ENCODE measurements around the gene PID1. TPM values are rescaled to one million over a fixed set of nuclear protein-coding genes. Genes with fewer than 3 reads are reported as not detected.

Gene PID1
- total RNA-seq, 1 donor from 2014 or later, result 10.7 TPM

DNA sequence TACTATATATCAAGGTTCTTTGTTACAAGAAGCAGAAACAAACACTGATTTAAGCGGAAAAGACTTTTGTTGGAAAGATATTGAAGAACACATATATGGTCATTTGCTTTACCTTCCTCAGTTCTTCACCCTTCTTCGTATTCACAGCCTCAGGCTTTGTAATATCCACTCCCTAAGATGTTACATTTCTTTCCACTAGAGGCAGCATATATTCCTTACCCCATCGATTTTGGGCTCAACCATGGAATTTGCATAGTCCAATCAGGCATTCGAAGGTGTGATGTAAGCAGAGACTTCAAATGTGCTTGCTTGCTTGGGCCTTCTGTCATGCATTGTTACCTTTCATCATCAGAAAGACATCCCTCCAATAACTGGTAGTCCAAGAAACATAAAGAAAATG is 287.4 kb downstream of the PID1 start:
- Histone ChIP-seq H3K4me2 (ENCODE audit: low read length) (no peak overlapping the region), H3K4me3 (ENCODE audit: insufficient read depth, low read depth, low read length) (no peak overlapping the region), H3K79me2 (ENCODE audit: insufficient read depth, low read length) (no peaks in the 10 kb centered on the region), H3K9me3 (ENCODE audit: insufficient read depth, low read depth, low read length) (no peaks in the 10 kb centered on the region), H3K9ac (ENCODE audit: low read length) (no peak overlapping the region), H3K27ac (ENCODE audit: low read depth, low read length) (no peak overlapping the region), H3K4me1 (ENCODE audit: insufficient read depth, low read length) (no peaks in the 10 kb centered on the region), H3K27me3 (ENCODE audit: insufficient read depth, low read length) (no peaks in the 10 kb centered on the region), H2AFZ (ENCODE audit: low read depth, low read length) (no peak overlapping the region), H3K36me3 (ENCODE audit: insufficient read depth, low read length) (no peaks in the 10 kb centered on the region), H4K20me1 (ENCODE audit: insufficient read depth, low read length) (no peaks in the 10 kb centered on the region)
- TF ChIP-seq CTCF (IDR thresholded peaks at IDR 0.05; ENCODE audit: insufficient read depth, low read depth, low read length) (no peak), EZH2 (IDR thresholded peaks at IDR 0.05; ENCODE audit: insufficient read depth, low read length) (no peak)
- no peak overlapping the region for H3K4me3 Mint-ChIP-seq (ENCODE audit: unreplicated experiment)
- DNase-seq (ENCODE audit: low read depth), result no peak
- FAIRE-seq, result no peak
- no peaks in the 10 kb centered on the region for H3K36me3 Mint-ChIP-seq (ENCODE audit: low read depth, unreplicated experiment)
- H3K4me1 Mint-ChIP-seq (ENCODE audit: low read depth, unreplicated experiment), result no peaks in the 10 kb centered on the region
- H3K9me3 Mint-ChIP-seq (ENCODE audit: unreplicated experiment), result peaks cover 10% of the 10 kb centered on the region
- H3K27ac Mint-ChIP-seq (ENCODE audit: unreplicated experiment), result no peak overlapping the region
- no peaks in the 10 kb centered on the region for H3K27me3 Mint-ChIP-seq (ENCODE audit: low read depth, unreplicated experiment)

DNA sequence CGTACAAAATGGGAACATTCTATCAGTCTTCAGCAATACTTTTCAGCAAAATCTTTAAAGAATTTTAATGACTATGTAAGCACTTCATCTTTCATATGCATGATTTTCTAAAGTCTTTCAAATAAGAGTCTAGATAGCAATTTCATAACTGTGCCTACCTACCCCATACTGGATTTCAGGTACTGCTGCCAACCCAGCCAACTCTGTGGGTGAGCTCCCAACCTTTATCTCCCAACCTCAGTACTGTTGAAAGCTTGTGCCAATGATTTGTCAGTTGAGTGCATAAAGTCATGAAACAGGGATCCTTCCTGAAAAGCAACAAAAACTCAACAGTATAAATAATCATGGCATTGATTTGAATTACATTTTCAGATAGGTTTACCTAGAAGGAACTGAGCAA is 296.9 kb downstream of the PID1 start:
- no peak for DNase-seq (ENCODE audit: low read depth)
- Mint-ChIP-seq H3K4me1 (ENCODE audit: low read depth, unreplicated experiment) (no peaks in the 10 kb centered on the region), H3K27me3 (ENCODE audit: low read depth, unreplicated experiment) (no peaks in the 10 kb centered on the region), H3K9me3 (ENCODE audit: unreplicated experiment) (no peaks in the 10 kb centered on the region), H3K36me3 (ENCODE audit: low read depth, unreplicated experiment) (no peaks in the 10 kb centered on the region), H3K4me3 (ENCODE audit: unreplicated experiment) (no peak overlapping the region), H3K27ac (ENCODE audit: unreplicated experiment) (no peak overlapping the region)
- TF ChIP-seq EZH2 (IDR thresholded peaks at IDR 0.05; ENCODE audit: insufficient read depth, low read length), result no peak
- TF ChIP-seq CTCF (IDR thresholded peaks at IDR 0.05; ENCODE audit: insufficient read depth, low read depth, low read length), result no peak
- H3K79me2 ChIP-seq (ENCODE audit: insufficient read depth, low read length), result no peaks in the 10 kb centered on the region
- H3K4me3 ChIP-seq (ENCODE audit: insufficient read depth, low read depth, low read length), result no peak overlapping the region
- H3K9me3 ChIP-seq (ENCODE audit: insufficient read depth, low read depth, low read length), result no peaks in the 10 kb centered on the region
- H3K27me3 ChIP-seq (ENCODE audit: insufficient read depth, low read length), result no peaks in the 10 kb centered on the region
- H3K4me2 ChIP-seq (ENCODE audit: low read length), result no peak overlapping the region
- no peaks in the 10 kb centered on the region for H3K4me1 ChIP-seq (ENCODE audit: insufficient read depth, low read length)
- H3K36me3 ChIP-seq (ENCODE audit: insufficient read depth, low read length), result no peaks in the 10 kb centered on the region
- H3K27ac ChIP-seq (ENCODE audit: low read depth, low read length), result no peak overlapping the region
- no peak for FAIRE-seq
- H3K9ac ChIP-seq (ENCODE audit: low read length), result no peak overlapping the region
- no peaks in the 10 kb centered on the region for H4K20me1 ChIP-seq (ENCODE audit: insufficient read depth, low read length)
- H2AFZ ChIP-seq (ENCODE audit: low read depth, low read length), result no peak overlapping the region
